ENCODE measurements around the gene NLRP4. TPM values are rescaled to one million over a fixed set of nuclear protein-coding genes. Genes with fewer than 3 reads are reported as not detected.
"Not testable (repeated sequence)": the region's sequence is repeated elsewhere in the genome, so short reads cannot be mapped to it uniquely, and the experiment has no call there.

NLRP4 gene
- total RNA-seq, 1 donor from 2014 or later = not detected

DNA sequence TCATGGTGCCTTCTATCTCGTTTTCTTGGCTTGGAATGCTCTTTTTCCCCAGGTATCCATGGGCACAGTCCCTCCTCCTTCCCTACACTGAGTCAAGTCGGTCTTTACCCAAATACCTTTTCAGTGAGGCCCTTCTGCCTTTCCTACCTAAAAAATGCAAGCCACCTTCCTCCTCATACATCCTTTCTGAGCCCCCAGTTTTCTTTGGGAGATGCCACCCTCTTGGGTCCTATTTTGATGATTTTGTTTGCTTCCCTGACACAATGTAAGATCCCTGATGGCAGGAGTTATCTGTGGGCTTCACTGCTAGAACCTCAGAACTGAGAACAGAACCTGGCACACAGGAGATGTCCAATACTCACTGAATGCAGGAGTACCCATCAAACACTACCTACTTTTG, 73.5 kb downstream of the NLRP4 start:
- DNase-seq (ENCODE audit: low spot score in 2 of 2) = no peak
- Histone ChIP-seq H3K4me3 (no peak overlapping the region), H3K27ac (no peak overlapping the region), H3K27me3 (no peaks in the 10 kb centered on the region), H3K4me1 (no peaks in the 10 kb centered on the region), H3K36me3 (no peaks in the 10 kb centered on the region), H3K9me3 (no peaks in the 10 kb centered on the region)
- intact Hi-C loops (cut with DNase I) = no loop called here
- TF ChIP-seq CTCF (IDR thresholded peaks at IDR 0.05) = no peak

DNA sequence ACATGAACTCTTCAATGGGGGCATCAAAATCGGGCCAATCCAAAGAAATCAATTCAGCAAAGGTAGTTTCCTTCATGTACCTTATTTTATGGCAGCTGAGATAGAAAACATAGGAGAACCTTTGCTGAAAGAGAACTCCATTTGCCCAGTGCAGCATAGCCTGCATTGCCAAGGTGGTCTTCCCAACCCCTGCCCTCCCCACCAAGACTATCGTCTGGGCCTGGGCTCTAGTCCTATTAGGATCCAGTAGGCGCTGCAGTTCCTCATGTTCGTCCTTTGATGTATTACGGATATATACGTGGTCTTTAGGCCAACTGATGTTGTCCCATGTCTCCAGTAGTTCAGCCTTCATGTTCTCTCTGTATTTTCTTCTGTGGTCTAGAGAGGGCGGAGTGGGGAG, 76.6 kb downstream of the NLRP4 start:
- no peak for DNase-seq (ENCODE audit: low spot score in 2 of 2)
- Histone ChIP-seq H3K27me3 (no peaks in the 10 kb centered on the region), H3K9me3 (peaks cover 0 to 8% of the 10 kb centered on the region in 2 donors), H3K4me3 (no peak overlapping the region), H3K36me3 (no peaks in the 10 kb centered on the region), H3K27ac (no peak overlapping the region), H3K4me1 (no peaks in the 10 kb centered on the region)
- intact Hi-C loops (cut with DNase I) = no loop called here
- no peak for TF ChIP-seq CTCF (IDR thresholded peaks at IDR 0.05)

DNA sequence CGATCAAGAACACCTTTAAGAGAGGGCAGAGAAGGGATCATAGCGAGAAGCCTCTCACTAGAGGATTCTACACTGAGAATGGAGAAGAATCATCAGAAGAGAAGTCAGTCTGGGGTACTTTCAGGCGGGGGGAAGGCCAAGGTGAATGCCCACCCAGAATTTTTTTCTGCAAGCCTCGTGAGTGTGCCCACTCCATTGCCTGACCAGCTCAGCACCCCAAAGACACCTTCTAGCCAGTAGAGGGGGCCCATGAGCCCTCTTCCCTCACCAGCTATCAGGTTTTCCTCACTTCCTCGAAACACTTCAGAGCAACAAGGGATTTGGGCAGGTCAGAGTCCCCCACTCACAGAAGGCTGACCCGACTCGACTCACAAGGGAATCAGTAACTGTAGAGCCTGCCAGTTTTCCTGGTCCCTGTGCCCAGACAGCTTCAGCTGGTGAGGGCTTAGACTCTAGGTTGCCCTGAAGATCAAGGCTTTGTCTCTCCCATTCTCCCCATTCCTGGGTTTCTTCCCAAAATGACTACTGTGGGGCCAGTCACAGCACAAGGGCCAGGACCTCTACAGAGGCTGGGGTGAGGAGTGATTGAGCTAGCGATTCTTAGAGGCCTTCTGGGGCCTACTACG, 77.4 kb downstream of the NLRP4 start:
- no peak for DNase-seq (ENCODE audit: low spot score in 2 of 2)
- intact Hi-C loops (cut with DNase I) = no loop called here
- Histone ChIP-seq H3K4me1 (no peaks in the 10 kb centered on the region), H3K27ac (no peak overlapping the region), H3K9me3 (peaks cover 0 to 12% of the 10 kb centered on the region in 2 donors), H3K4me3 (no peak overlapping the region), H3K36me3 (no peaks in the 10 kb centered on the region), H3K27me3 (no peaks in the 10 kb centered on the region)
- TF ChIP-seq CTCF (IDR thresholded peaks at IDR 0.05) = no peak

DNA sequence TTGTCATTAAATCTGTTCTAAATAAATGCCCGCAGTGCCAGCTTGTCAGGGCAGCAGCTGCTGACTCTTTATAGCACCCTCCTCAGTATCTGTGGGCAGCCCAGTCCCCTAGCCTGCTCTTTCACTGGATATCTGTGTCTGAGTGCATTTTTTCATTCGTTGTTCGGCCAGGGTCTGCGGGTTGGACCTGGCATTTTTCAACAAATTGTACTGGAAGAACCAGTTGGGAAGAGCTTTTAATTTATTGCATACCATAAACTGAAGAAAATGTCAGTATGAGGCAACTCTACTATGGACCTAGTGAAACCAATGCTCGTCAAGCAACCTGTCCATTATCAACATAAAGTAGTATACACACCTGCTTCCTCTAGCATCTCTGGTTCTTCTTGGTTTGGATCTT, 87.2 kb downstream of the NLRP4 start:
- intact Hi-C loops (cut with DNase I) = no loop called here
- no peak overlapping the region for H3K4me3 ChIP-seq
- no peak for DNase-seq (ENCODE audit: low spot score in 2 of 2)
- no peak overlapping the region for H3K27ac ChIP-seq
- TF ChIP-seq CTCF (IDR thresholded peaks at IDR 0.05) = no peak
- H3K27me3 ChIP-seq = no peaks in the 10 kb centered on the region
- no peaks in the 10 kb centered on the region for H3K9me3 ChIP-seq
- H3K4me1 ChIP-seq = no peaks in the 10 kb centered on the region
- H3K36me3 ChIP-seq = no peaks in the 10 kb centered on the region

GRCh38 chr19:55927991-55928390, 91.7 kb downstream of the NLRP4 start:
- H3K27ac ChIP-seq = no peak overlapping the region
- no peak for TF ChIP-seq CTCF (IDR thresholded peaks at IDR 0.05)
- H3K27me3 ChIP-seq = no peaks in the 10 kb centered on the region
- no peaks in the 10 kb centered on the region for H3K36me3 ChIP-seq
- no peak for DNase-seq (ENCODE audit: low spot score in 2 of 2)
- H3K4me3 ChIP-seq = no peak overlapping the region
- no peaks in the 10 kb centered on the region for H3K9me3 ChIP-seq
- intact Hi-C loops (cut with DNase I) = no loop called here
- H3K4me1 ChIP-seq = no peaks in the 10 kb centered on the region

- H3K4me1 ChIP-seq; H3K27me3 ChIP-seq; H3K27ac ChIP-seq; H3K36me3 ChIP-seq; H3K4me3 ChIP-seq; DNase-seq (ENCODE audit: low spot score in 2 of 2); H3K9me3 ChIP-seq; intact Hi-C loops (cut with DNase I): not testable (repeated sequence)
Observed at GRCh38 chr19:55929258-55929657, 92.9 kb downstream of the NLRP4 start.
